HUES6 (cell line): ENCODE measurements around the gene LSM3.

ENCODE experiments used
- H3K27ac ChIP-seq: 2 replicates; pipeline ENCODE4 v1.7.0; 2013; ENCODE audit warnings: low read depth, mild to moderate bottlenecking, low read length, inconsistent platforms
- H3K27me3 ChIP-seq: 2 replicates; pipeline ENCODE4 v1.6.1; 2013; ENCODE audit warnings: low read length; ENCODE audit not compliant: control insufficient read depth, insufficient read depth
- H3K36me3 ChIP-seq: 2 replicates; pipeline ENCODE4 v1.6.1; 2013; ENCODE audit warnings: low read length; ENCODE audit not compliant: control insufficient read depth, insufficient read depth
- H3K4me1 ChIP-seq: 2 replicates; pipeline ENCODE4 v1.6.1; 2013; ENCODE audit warnings: low read length; ENCODE audit not compliant: control insufficient read depth, insufficient read depth
- H3K4me3 ChIP-seq: 2 replicates; pipeline ENCODE4 v1.5.1; 2013; ENCODE audit warnings: low read depth, low read length
- H3K9ac ChIP-seq: one replicate; pipeline ENCODE4 v1.6.1; 2013; ENCODE audit warnings: mild to moderate bottlenecking, low read length
- H3K9me3 ChIP-seq: 2 replicates; pipeline ENCODE4 v1.6.1; 2013; ENCODE audit warnings: low read depth, low read length; ENCODE audit not compliant: control insufficient read depth, insufficient read depth

Gene LSM3

DNA sequence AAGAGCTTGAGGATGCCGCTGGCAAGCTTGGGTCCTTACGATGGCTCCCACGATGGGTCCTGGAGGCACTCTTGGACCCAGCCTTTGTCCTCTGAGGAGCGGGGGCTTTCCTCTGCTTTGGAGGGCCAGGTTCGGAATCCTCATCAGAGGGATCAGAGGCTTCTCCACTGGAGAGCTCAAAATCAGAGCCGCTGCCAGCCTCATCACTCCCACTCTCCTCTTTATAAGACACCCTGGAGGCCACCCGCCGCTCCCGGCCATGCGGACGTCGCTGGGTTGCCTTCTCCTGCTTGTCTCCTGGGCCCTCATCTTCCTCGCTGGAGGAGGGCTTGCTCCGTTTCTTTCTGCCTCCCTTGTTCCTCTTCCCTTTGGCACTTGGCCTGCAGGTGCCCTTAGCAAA, 20.2 kb upstream of the LSM3 start:
- no peaks in the 10 kb centered on the region; the same call in 1 of the 2 replicates for H3K4me1 ChIP-seq
- H3K9ac ChIP-seq, result no peak overlapping the region
- peaks cover 93% of the 10 kb centered on the region for H3K36me3 ChIP-seq
- no peaks in the 10 kb centered on the region for H3K27me3 ChIP-seq
- H3K4me3 ChIP-seq, result no peak overlapping the region
- no peak overlapping the region for H3K27ac ChIP-seq
- peaks cover 12% of the 10 kb centered on the region; the same call in 1 of the 2 replicates for H3K9me3 ChIP-seq

DNA sequence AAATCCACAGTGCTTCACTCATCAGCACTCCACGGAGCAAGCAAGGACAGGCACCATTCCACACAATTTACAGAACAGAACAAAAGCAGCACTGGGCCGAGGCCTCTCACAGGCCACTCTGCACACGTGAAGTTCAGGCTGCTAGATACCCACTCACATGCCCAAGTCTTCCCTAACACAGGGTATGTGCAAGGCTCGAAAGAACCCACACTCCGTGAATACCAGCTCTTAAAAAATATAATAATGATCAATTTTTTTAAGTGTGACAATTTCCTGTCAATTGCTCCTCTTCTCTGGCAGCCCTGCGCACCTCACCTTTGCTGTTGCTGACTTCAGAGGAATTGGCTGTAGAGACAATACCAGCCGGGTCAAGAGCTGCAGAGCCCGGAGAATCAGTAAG, 19.2 kb upstream of the LSM3 start:
- H3K4me1 ChIP-seq, result no peaks in the 10 kb centered on the region; the same call in 1 of the 2 replicates
- H3K27ac ChIP-seq, result no peak overlapping the region
- no peak overlapping the region for H3K4me3 ChIP-seq
- H3K27me3 ChIP-seq, result no peaks in the 10 kb centered on the region
- H3K36me3 ChIP-seq, result peaks cover 93% of the 10 kb centered on the region
- H3K9ac ChIP-seq, result no peak overlapping the region
- peaks cover 12% of the 10 kb centered on the region; the same call in 1 of the 2 replicates for H3K9me3 ChIP-seq

DNA sequence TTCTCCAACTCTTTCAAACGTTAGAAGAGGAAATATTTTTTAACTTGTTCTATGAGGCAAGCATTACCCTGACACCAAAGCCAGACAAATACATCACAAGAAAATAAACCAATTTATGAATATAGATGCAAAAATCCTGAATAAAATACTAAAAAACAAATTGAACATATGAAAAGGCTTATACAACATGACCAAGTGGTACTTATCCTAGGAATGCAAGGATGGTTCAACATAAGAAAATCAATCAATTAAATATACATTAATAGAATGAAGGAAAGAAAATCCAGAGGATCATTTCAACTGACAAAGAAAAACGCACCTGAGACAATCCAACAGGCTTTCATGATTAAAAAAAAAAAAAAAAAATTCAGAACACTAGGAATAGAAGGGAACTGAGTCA, 17.3 kb upstream of the LSM3 start:
- H3K4me3 ChIP-seq, result no peak overlapping the region
- H3K4me1 ChIP-seq, result no peaks in the 10 kb centered on the region
- H3K9ac ChIP-seq, result no peak overlapping the region
- H3K27ac ChIP-seq, result no peak overlapping the region
- H3K27me3 ChIP-seq, result no peaks in the 10 kb centered on the region
- H3K36me3 ChIP-seq, result peaks cover 100% of the 10 kb centered on the region
- H3K9me3 ChIP-seq, result peaks cover 12% of the 10 kb centered on the region; the same call in 1 of the 2 replicates

DNA sequence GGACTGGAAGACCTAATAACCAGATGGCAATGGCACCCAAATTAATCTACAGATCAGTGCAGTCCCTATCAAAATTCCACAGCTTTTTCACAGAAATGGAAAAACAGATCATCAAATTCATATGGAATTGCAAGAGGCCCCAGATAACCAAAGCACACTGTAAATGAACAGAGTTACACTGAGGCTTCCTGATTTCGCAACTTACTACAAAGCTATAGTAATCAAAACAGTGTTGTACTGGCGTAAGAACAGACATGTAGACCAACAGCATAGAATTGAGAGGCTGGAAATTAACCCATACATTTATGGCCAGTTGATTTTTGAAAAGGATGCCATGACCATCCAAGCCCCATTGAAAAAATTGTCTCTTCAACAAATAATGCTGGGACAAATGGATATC, 16.4 kb upstream of the LSM3 start:
- H3K4me1 ChIP-seq, result no peaks in the 10 kb centered on the region
- H3K4me3 ChIP-seq, result no peak overlapping the region
- H3K9me3 ChIP-seq, result peaks cover 12% of the 10 kb centered on the region; the same call in 1 of the 2 replicates
- peaks cover 100% of the 10 kb centered on the region for H3K36me3 ChIP-seq
- H3K9ac ChIP-seq, result no peak overlapping the region
- no peak overlapping the region for H3K27ac ChIP-seq
- no peaks in the 10 kb centered on the region for H3K27me3 ChIP-seq

DNA sequence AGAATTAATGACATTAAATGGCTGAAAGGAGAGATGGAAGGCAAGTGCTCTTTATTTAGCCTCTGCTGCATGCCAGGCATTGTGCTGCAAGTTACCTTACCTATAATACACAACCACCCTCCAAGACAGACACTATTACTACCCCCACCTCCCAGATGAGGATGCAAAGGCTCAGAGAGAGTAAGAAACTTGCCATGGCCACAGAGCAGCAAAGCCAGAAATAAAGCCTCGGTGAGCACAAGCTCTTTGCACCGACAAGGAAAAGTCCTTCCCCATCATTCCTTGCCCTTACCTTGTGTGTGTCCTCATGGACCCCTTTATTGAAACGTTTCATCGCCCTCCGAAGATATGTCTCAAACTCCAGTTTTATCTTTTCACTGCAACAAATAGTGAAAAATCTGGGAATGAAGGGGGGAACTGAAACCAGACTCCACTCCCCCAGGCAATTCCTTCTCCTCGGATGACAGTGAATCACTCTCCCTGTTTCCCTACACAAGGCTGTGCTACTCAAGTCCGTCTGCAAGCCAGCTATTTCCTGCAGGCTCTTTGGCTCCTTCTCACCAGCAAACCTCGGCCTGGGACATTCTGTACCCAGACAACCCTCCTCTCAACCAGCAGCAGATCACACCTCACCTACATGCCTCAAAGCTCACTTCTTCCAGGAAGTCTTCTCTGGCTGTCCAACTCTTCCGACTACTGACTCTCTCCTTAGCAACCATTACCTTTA, 11.6 kb upstream of the LSM3 start:
- Histone ChIP-seq H3K27ac (no peak overlapping the region), H3K9me3 (peaks cover 6% of the 10 kb centered on the region; the same call in 1 of the 2 replicates), H3K27me3 (no peaks in the 10 kb centered on the region), H3K4me3 (no peak overlapping the region), H3K9ac (no peak overlapping the region), H3K4me1 (no peaks in the 10 kb centered on the region), H3K36me3 (peaks cover 100% of the 10 kb centered on the region)

DNA sequence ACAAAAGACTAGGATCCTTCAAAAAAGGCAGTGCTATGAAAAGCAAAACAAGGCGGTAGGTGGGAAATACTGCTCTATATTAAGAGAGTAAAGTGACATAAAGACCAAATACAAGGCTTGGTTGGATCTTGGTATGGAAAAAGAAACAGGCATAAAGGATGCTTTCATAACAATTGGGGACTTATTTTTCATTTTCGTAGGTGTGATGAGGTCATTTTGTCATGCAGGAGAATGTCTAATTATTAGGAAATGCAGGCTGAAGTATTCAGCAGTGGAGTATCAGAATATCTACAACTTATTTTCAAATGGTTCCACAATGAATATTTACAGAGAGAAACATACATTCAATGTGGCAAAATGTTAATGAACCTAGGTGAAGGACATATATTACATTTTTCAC, 9.2 kb upstream of the LSM3 start:
- Histone ChIP-seq H3K9ac (no peak overlapping the region), H3K27ac (no peak overlapping the region), H3K36me3 (peaks cover 89% of the 10 kb centered on the region), H3K9me3 (no peaks in the 10 kb centered on the region), H3K27me3 (no peaks in the 10 kb centered on the region), H3K4me1 (no peaks in the 10 kb centered on the region), H3K4me3 (no peak overlapping the region)

DNA sequence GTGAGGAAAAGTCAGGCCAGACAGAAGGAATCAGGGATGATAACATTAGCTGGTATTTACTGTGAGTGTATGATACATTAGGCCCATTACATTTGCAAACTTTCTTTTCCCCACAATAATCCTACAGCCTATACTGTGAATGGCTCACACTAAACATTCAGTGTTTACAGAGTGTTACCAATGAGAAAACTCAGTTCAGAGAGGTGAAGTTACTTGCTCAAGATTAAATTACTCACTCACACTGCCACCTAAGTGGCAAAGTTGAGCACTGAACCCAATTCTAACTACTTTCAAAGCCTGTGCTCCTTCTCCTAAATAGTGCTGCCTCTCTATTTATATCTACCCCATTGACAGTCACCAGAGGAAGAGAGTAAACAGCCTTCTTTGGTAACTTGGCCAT, 8.7 kb upstream of the LSM3 start:
- no peak overlapping the region for H3K9ac ChIP-seq
- H3K4me3 ChIP-seq, result no peak overlapping the region
- no peaks in the 10 kb centered on the region for H3K27me3 ChIP-seq
- H3K27ac ChIP-seq, result no peak overlapping the region
- H3K4me1 ChIP-seq, result no peaks in the 10 kb centered on the region
- peaks cover 85% of the 10 kb centered on the region for H3K36me3 ChIP-seq
- no peaks in the 10 kb centered on the region for H3K9me3 ChIP-seq

DNA sequence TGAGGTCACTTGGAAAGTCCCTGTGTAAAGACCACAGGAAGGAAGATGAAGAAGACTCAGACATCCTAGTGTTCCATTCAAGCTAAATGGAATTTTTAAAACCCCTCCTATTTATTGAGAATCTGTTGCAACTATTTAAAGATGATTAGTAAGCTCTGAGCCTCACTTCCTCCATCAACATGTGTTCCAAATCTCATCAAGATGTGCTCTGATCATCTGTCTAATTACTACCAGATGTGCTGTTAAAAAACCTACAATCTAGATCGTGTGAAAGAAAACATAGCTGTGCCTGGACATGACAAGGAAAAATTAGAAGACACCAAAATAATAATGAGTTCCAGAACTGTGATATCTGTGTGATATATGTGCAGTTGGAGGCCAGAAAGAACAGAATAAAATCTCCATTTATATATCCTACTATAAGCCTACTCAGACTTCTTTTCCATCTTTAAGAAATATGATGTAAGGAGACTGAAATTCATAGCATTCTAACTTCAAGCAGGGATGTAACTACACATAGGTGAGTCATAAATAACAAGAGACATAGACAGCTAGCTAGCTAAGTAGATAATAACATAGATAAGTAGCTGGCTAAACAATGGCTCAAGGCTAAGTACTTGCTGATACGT, 8.0 kb upstream of the LSM3 start:
- Histone ChIP-seq H3K36me3 (peaks cover 77% of the 10 kb centered on the region), H3K27ac (no peak overlapping the region), H3K4me3 (no peak overlapping the region), H3K9me3 (no peaks in the 10 kb centered on the region), H3K27me3 (no peaks in the 10 kb centered on the region), H3K9ac (no peak overlapping the region), H3K4me1 (peaks cover 4% of the 10 kb centered on the region; the same call in 1 of the 2 replicates)

DNA sequence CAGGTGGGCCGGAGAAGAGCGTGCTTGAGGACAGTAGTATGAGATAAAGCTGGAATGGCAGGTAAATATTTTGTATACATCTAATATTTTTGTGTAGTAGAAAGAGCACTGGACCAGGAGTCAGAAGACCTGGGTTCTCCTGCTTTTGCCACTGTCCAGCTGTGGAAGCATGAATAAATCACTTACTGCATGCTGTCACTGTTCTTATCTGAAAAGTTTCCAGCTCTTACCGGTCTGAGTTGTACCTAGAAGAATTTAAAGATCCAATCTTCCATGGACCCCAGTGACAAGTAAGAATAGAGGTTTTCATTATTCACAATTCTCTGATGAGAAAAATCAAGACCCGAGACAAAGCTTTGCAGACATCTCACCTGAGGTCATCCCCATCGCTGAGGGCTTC, 6.1 kb upstream of the LSM3 start:
- H3K4me3 ChIP-seq, result no peak overlapping the region
- H3K9ac ChIP-seq, result no peak overlapping the region
- H3K9me3 ChIP-seq, result no peaks in the 10 kb centered on the region
- no peaks in the 10 kb centered on the region for H3K27me3 ChIP-seq
- no peak overlapping the region for H3K27ac ChIP-seq
- peaks cover 59% of the 10 kb centered on the region for H3K36me3 ChIP-seq
- peaks cover 19% of the 10 kb centered on the region; the same call in 1 of the 2 replicates for H3K4me1 ChIP-seq

DNA sequence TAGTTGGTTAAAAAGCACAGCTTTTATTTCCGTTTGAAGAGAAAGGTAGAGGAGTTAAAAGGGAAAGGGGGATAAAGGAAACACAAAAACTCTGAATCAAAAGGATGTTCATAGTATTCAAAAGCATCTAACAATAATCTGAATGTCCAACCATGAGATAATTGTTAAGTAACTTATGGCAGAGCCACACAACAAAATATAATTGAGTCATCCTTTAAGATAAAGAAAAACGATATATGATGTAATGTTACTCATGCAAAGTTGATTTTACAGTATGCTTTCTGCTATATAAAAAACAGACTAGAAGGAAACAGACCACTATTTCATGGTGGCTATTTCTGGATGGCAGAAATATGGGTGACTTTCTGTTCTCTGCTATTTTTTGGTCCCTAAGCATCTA, 4.1 kb upstream of the LSM3 start:
- Histone ChIP-seq H3K36me3 (peaks cover 39% of the 10 kb centered on the region), H3K9ac (no peak overlapping the region), H3K9me3 (no peaks in the 10 kb centered on the region), H3K27me3 (no peaks in the 10 kb centered on the region), H3K4me1 (peaks cover 26% of the 10 kb centered on the region; the same call in 1 of the 2 replicates), H3K4me3 (no peak overlapping the region), H3K27ac (no peak overlapping the region)

DNA sequence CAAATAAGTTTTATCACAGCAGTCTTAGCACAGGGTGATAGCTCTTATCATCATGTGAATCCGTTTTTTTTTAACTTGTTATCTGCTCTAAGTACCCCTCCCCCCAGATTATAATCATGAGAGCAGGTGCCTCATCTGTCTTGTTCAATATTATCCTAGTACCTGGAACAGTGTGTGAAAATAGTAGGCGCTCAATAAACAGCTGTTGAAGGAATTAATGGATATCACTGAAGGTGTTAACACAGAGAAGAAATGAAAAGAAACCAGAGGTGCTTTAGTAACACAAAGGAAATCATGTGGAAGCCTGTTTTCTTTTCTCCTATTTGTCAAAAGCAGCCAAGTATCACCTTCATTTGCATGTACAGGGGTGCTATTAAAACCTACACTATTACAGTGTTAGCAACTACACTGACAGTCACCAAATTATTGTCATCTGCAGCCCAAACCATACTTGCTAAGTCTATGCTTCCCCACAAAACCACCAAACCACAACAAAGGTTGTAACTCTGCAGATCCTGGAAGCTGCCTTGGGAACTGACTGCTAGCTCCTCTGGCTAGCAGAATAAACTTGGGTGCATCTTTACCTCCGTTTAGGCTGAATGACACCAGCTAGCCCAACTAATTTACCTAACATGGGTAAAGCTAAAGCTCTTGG, 3.1 kb upstream of the LSM3 start:
- Histone ChIP-seq H3K4me1 (peaks cover 26% of the 10 kb centered on the region; the same call in 1 of the 2 replicates), H3K4me3 (no peak overlapping the region; the same call in 1 of the 2 replicates), H3K27me3 (no peaks in the 10 kb centered on the region), H3K9ac (no peak overlapping the region), H3K9me3 (no peaks in the 10 kb centered on the region), H3K36me3 (peaks cover 29% of the 10 kb centered on the region), H3K27ac (no peak overlapping the region)
